Sciatic nerve (tissue), 2 donors: ENCODE data around the gene ASTN2. TPM values are rescaled to one million over a fixed set of nuclear protein-coding genes. Genes with fewer than 3 reads are reported as not detected.

Experiments used
- ATAC-seq: fragments of 200-7000 bp; cut with Tn5 transposase; one replicate; pipeline ENCODE4 v1.9.1; 2020; ENCODE audit warnings: mild to moderate bottlenecking, moderate library complexity
- DNase-seq: peaks from one replicate; pipeline ENCODE4 v3.0.0-alpha.2; 2020; ENCODE audit warnings: low spot score
- intact Hi-C: fragments of 100-400 bp; cut with DNase I; formaldehyde crosslinking; loops from one replicate; pipeline ENCODE4 v1.14.2; 2022
- total RNA-seq: library from RNA; stranded (reverse); fragmentation: NEBNext Ultra II Directional; extraction: Animal tissue kit (Norgen Biotek cat#: 25700); gene quantifications from one replicate; pipeline ENCODE4 v1.2.1, GENCODE V29; 2021
- donor health status: DM: no; HTN: no; CAD: no.
- donor health status: DM: no; HTN: no; CAD: no.

Gene ASTN2
- total RNA-seq, 1 donor from 2014 or later: 19.1 TPM

- intact Hi-C loops: no loop called here
- no peak for ATAC-seq
- no peak for DNase-seq
Measured at GRCh38 chr9:117145811-117146490, 268.9 kb downstream of the ASTN2 start.

- ATAC-seq: no peak
- intact Hi-C loops: no loop called here
Measured at GRCh38 chr9:117145081-117145480, 269.8 kb downstream of the ASTN2 start.

GRCh38 chr9:117138231-117138630 lies 276.6 kb downstream of the ASTN2 start:
- intact Hi-C loops: no loop called here
- ATAC-seq: no peak
- DNase-seq: no peak

More at GRCh38 chr9:117145081-117145480, 269.8 kb downstream of the ASTN2 start:
- no peak for DNase-seq

GRCh38 chr9:117136461-117136860 lies 278.4 kb downstream of the ASTN2 start:
- intact Hi-C loops: no loop called here
- DNase-seq: no peak
- no peak for ATAC-seq

- no peak for ATAC-seq
- DNase-seq: no peak
- intact Hi-C loops: no loop called here
Measured at GRCh38 chr9:117135501-117136098, 279.3 kb downstream of the ASTN2 start.

- no peak for ATAC-seq
- intact Hi-C loops: no loop called here
Measured at GRCh38 chr9:117134826-117135500, 279.9 kb downstream of the ASTN2 start.

GRCh38 chr9:117126871-117127270 lies 288.0 kb downstream of the ASTN2 start:
- ATAC-seq (no peak), DNase-seq (no peak)
- intact Hi-C loops: no loop called here

More at GRCh38 chr9:117134826-117135500, 279.9 kb downstream of the ASTN2 start:
- no peak for DNase-seq

- ATAC-seq: no peak
- intact Hi-C loops: no loop called here
- DNase-seq: no peak
Measured at GRCh38 chr9:117125531-117125930, 289.3 kb downstream of the ASTN2 start.

GRCh38 chr9:117123729-117124128 lies 291.1 kb downstream of the ASTN2 start:
- no peak for ATAC-seq
- intact Hi-C loops: no loop called here
- no peak for DNase-seq

- DNase-seq (no peak), ATAC-seq (no peak)
- intact Hi-C loops: no loop called here
Measured at GRCh38 chr9:117122953-117123352, 291.9 kb downstream of the ASTN2 start.

GRCh38 chr9:117122102-117122501 lies 292.8 kb downstream of the ASTN2 start:
- no peak for DNase-seq
- intact Hi-C loops: no loop called here
- ATAC-seq: no peak

GRCh38 chr9:117121316-117121715 lies 293.5 kb downstream of the ASTN2 start:
- DNase-seq: no peak
- intact Hi-C loops: no loop called here
- ATAC-seq: no peak

- intact Hi-C loops: no loop called here
- DNase-seq (no peak), ATAC-seq (no peak)
Measured at GRCh38 chr9:117120061-117120460, 294.8 kb downstream of the ASTN2 start.

- ATAC-seq (no peak), DNase-seq (no peak)
- intact Hi-C loops: no loop called here
Measured at GRCh38 chr9:117116084-117116483, 298.8 kb downstream of the ASTN2 start.

- intact Hi-C loops: no loop called here
- ATAC-seq (no peak), DNase-seq (no peak)
Measured at GRCh38 chr9:117114768-117115167, 300.1 kb downstream of the ASTN2 start.

- no peak for DNase-seq
- ATAC-seq: no peak
- intact Hi-C loops: no loop called here
Measured at GRCh38 chr9:117104716-117105495, 310.0 kb downstream of the ASTN2 start.

- DNase-seq: no peak
- intact Hi-C loops: no loop called here
- ATAC-seq: no peak
Measured at GRCh38 chr9:117104206-117104605, 310.7 kb downstream of the ASTN2 start.

GRCh38 chr9:117103438-117104110 lies 311.3 kb downstream of the ASTN2 start:
- intact Hi-C loops: no loop called here
- DNase-seq (no peak), ATAC-seq (no peak)

- intact Hi-C loops: no loop called here
- ATAC-seq: no peak
Measured at GRCh38 chr9:117101008-117101407, 313.8 kb downstream of the ASTN2 start.

More at GRCh38 chr9:117101008-117101407, 313.8 kb downstream of the ASTN2 start:
- no peak for DNase-seq
